Raji (cell line): ENCODE results near the gene MLLT3.

Experiments used
- POLR2A ChIP-seq: IDR thresholded peaks from 2 replicates; pipeline ENCODE4 v1.6.1; 2011; ENCODE audit warnings: low read depth, low read length, control low read depth; ENCODE audit not compliant: insufficient read depth

MLLT3 gene

GRCh38 chr9:20618361-20618802 lies 3.9 kb downstream of the MLLT3 start:
- TF ChIP-seq POLR2A, result no peak

- TF ChIP-seq POLR2A, result no peak
These were observed 5.5 kb downstream of the MLLT3 start for GRCh38 chr9:20616808-20617207.

GRCh38 chr9:20614602-20615216 lies 7.6 kb downstream of the MLLT3 start:
- no peak for TF ChIP-seq POLR2A

- TF ChIP-seq POLR2A, result no peak
These were observed 10.5 kb downstream of the MLLT3 start for GRCh38 chr9:20611691-20612287.

DNA sequence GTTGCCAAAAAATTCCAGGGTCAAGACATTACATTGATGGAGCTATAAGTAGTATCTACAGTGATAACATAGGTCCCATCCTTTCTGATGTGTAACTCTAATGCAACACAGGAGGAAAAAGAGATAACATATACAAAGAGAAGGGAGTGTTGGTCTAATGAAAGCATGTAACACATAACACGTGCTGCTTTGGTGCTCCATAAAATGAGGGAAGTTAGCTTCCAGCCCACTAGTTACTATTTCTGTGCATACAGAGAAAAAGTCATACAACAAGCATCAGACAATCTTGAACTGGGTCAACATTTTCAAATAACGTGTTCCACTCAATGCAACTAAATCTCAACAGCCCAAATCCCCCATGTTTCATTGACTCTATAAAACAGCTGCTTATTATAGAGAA lies 11.7 kb downstream of the MLLT3 start:
- TF ChIP-seq POLR2A, result no peak

DNA sequence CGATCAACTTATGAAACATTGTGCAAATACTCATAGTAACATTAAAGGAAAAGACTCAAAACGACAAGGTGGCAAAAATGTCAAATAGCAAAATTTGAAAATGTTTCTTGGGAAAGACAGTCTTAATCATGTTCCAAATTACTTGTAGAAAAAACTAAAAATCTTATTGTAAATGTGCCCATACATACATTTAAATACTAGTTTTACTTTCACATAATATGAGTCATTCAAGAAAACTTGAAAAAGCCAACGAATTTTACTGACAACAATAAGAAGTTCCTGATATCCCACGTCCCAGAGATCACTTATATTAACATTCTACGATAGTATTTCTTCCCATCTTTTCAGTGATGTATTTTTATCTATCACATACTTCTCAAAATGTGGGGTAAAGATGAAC lies 13.7 kb downstream of the MLLT3 start:
- no peak for TF ChIP-seq POLR2A

- no peak for TF ChIP-seq POLR2A
These were observed 15.6 kb downstream of the MLLT3 start for GRCh38 chr9:20606652-20607051.

DNA sequence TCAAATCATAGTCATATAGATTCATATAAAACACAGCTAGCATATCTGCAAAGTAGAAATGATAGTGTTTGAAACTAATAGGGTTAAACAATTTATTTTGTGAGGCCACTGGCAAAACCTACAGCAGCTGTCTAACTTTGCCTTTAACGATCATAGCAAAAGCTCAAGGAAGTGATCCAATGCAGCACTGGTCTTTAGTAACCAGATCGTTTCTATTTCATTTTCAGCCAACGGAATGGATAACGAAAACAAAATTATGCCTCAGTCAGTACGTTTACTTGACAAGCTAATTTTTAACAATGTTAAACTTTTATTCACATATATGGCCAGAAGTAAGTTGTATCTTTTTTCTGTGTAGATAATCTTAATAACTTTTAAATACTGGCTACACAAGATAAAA lies 17.7 kb downstream of the MLLT3 start:
- no peak for TF ChIP-seq POLR2A

DNA sequence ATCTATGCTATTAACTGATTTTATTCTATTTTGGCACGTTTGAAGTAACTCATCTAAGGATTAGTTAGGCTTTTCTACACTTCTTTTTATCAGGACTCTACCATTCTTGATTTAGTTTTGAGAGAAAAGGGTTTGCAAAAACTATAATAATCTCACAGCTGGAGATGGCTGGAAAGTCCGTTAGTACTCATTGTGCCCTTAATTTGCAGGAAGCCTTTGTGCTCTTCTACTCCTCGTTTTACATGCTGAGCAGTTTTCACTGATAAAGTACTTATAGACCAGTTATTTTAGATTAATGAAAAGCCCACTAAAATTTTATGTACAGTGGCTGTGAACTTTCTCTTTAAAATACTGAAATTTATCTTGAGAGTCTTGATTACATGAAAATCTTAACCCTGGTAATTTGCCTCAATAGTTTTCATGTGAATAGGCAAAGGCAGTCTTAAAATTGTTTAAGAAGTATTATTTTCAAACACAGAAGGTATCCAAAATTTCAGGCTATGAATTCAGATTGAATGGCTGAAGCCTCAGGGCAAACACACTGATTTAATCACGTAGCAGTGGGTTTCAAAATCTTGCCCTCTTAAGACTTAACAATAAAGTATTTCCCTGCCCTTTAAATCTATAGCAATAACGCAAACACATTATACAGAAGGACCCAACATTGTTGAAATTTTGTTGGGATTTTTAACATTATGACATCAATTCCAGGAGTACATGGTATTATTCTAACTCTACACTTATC lies 18.6 kb downstream of the MLLT3 start:
- no peak for TF ChIP-seq POLR2A

DNA sequence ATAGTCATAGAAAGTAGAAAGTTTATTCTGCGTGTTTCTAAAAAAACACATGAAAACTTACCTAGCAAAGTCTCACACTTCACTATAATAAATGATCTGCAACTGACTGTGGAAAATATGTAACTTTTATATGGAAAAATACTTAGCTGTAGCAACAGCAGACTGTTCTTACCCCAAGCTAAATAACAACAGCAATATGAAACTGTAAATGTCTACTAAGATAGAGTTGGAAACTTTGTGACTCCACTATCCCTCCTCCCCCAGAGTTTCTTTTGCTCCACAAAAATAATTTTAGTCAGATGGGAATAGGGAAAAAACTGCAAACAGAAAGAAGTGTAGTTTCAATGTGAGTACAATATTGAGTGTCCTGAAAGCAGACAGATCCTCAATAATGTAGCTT lies 21.0 kb downstream of the MLLT3 start:
- TF ChIP-seq POLR2A, result no peak

DNA sequence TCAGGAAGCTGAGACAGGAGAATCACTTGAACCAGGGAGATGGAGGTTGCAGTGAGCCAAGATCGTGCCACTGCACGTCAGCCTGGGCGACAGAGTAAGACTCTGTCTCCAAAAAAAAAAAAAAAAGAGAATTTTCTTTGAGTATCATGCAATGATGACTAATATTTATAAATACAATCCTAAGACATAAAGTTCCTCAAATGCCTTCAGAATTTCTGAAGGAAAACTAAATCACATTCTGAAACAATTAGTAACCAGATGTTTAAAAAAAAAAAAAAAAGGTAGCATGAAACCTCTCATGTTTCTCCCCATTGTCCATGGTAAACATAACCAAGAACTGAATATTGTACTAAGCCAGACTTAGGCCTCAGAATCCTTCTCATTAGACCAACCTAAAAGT lies 23.1 kb downstream of the MLLT3 start:
- no peak for TF ChIP-seq POLR2A

DNA sequence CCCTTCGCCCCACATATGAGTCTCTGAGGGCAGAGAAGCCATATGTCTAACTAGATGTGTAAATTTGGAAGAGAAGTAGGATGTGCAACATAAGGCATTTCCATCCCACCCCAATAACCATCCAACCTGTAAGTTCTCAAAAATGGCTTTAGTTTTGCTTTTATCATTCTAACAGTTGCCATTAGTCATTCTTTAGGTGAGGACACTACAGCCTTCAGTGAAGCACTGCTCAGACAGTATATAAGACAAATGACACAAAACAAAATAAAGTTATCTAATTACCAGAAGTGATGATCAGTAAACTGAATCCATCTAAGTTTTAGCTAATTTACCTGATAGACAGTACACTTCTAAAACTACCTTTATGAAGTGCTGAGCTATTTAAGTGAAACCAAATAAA lies 23.9 kb downstream of the MLLT3 start:
- TF ChIP-seq POLR2A, result no peak

DNA sequence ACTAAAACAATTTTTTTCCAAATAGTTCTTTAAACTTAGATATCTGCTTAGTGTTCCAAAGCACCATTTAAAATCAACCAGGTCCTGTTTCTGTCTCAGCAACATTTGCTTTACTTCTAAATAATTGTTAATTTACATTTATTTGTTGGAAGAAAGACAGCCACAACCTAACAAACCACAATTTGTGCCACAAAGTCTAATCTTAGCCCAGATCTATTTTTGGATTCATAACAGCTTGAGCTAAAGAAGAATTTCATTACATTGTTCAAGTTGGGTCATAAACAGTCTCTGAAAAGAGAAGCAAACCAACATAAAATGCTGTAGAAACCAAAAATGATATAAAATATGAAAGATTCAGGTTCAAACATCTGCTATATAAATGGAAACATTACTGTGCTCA lies 24.4 kb downstream of the MLLT3 start:
- no peak for TF ChIP-seq POLR2A

DNA sequence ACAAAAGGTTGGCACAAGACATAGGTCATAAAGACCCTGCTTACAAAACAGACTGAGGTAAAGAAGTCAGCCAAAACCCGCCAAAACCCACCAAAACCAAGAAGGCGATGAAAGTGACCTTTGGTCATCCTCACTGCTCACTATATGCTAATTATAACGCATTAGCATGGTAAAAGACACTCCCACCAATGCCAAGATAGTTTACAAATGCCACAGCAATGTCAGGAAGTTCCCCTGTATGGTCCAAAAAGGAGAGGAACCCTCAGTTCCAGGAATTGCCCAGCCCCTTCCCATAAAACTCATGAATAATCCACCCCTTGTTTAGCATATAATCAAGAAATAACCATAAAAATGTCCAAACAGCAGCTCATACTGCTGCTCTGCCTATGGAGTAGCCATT lies 27.7 kb downstream of the MLLT3 start:
- no peak for TF ChIP-seq POLR2A

GRCh38 chr9:20593537-20593936 lies 28.8 kb downstream of the MLLT3 start:
- no peak for TF ChIP-seq POLR2A

- no peak for TF ChIP-seq POLR2A
These were observed 29.2 kb downstream of the MLLT3 start for GRCh38 chr9:20593105-20593504.

GRCh38 chr9:20592673-20593072 lies 29.6 kb downstream of the MLLT3 start:
- TF ChIP-seq POLR2A, result no peak

GRCh38 chr9:20591223-20591622 lies 31.1 kb downstream of the MLLT3 start:
- TF ChIP-seq POLR2A, result no peak
